CD4-positive, alpha-beta memory T cell (primary cell): ENCODE measurements around the gene DOCK9. TPM values are rescaled to one million over a fixed set of nuclear protein-coding genes. Genes with fewer than 3 reads are reported as not detected.
A peak's percentile ranks its signal among the peaks of the same experiment; 100 is the strongest.

ENCODE experiments used
- CTCF ChIA-PET: fragments of 350-600 bp; sonication (Branson Sonifier 250); formaldehyde crosslinking; loops from one replicate; lab custom pipeline; 2021; ENCODE audit warnings: inconsistent platforms; ENCODE audit not compliant: partially characterized antibody; lab: Charles Lee
- POLR2A ChIA-PET: fragments of 350-600 bp; sonication (Branson Sonifier 250); formaldehyde crosslinking; loops from one replicate; lab custom pipeline; 2021; ENCODE audit not compliant: partially characterized antibody; lab: Charles Lee
- DNase-seq, 5 donors: peaks; one replicate each; pipeline versions ENCODE4 v3.0.0 to v3.0.0-alpha.2; 2020 to 2022; ENCODE audit warnings: mixed read lengths in 1 of 5
- H3K27ac ChIP-seq: one replicate; pipeline ENCODE4 v1.7.0; 2013; ENCODE audit warnings: low read depth, low read length
- H3K27me3 ChIP-seq: 2 replicates; pipeline ENCODE4 v1.7.0; 2013; ENCODE audit warnings: mild to moderate bottlenecking, low read length, moderate library complexity; ENCODE audit not compliant: insufficient read depth
- H3K36me3 ChIP-seq: 2 replicates; pipeline ENCODE4 v1.7.0; 2013; ENCODE audit warnings: mild to moderate bottlenecking, low read length, moderate library complexity; ENCODE audit not compliant: insufficient read depth
- H3K4me1 ChIP-seq: 2 replicates; pipeline ENCODE4 v1.7.0; 2013; ENCODE audit warnings: mild to moderate bottlenecking, low read length, moderate library complexity; ENCODE audit not compliant: insufficient read depth
- H3K4me3 ChIP-seq, 2 donors: one replicate each; pipeline ENCODE4 v1.7.0; 2013; ENCODE audit warnings: low read length in 2 of 2, mild to moderate bottlenecking in 1 of 2
- H3K9me3 ChIP-seq, 2 donors: one replicate each; pipeline ENCODE4 v1.7.0; 2013; ENCODE audit warnings: low read length in 2 of 2, control low read depth in 1 of 2; ENCODE audit not compliant: control insufficient read depth in 1 of 2
- H3K27ac Mint-ChIP-seq, 7 donors: one replicate each; pipeline ENCODE4 v1.8.0; 2020 to 2021; ENCODE audit warnings: mixed read lengths in 7 of 7, mild to moderate bottlenecking in 6 of 7, inconsistent platforms in 3 of 7, moderate library complexity in 3 of 7
- H3K27me3 Mint-ChIP-seq, 2 donors: one replicate each; pipeline ENCODE4 v1.8.0; 2020 to 2021; ENCODE audit warnings: mixed read lengths in 2 of 2
- H3K36me3 Mint-ChIP-seq, 2 donors: one replicate each; pipeline ENCODE4 v1.8.0; 2020 to 2021; ENCODE audit warnings: mixed read lengths in 2 of 2, inconsistent platforms in 1 of 2, mild to moderate bottlenecking in 1 of 2
- H3K4me1 Mint-ChIP-seq, 4 donors: one replicate each; pipeline ENCODE4 v1.8.0; 2020 to 2021; ENCODE audit warnings: mixed read lengths in 4 of 4, mild to moderate bottlenecking in 1 of 4
- H3K4me3 Mint-ChIP-seq, 8 donors: one replicate each; pipeline ENCODE4 v1.8.0; 2020 to 2021; ENCODE audit warnings: mixed read lengths in 8 of 8, mild to moderate bottlenecking in 7 of 8, moderate library complexity in 6 of 8, inconsistent platforms in 3 of 8
- H3K9me3 Mint-ChIP-seq, 8 donors: one replicate each; pipeline ENCODE4 v1.8.0; 2020 to 2021; ENCODE audit warnings: mixed read lengths in 8 of 8, mild to moderate bottlenecking in 5 of 8, inconsistent platforms in 3 of 8, moderate library complexity in 1 of 8
- intact Hi-C: fragments of 100-400 bp; cut with micrococcal nuclease; formaldehyde crosslinking; loops from one replicate; pipeline ENCODE4 v1.15.1; 2023
- polyA plus RNA-seq, 2 donors: library from polyadenylated mRNA; unstranded; fragments of 300-500 nt; fragmentation: Illumina TruSeq; gene quantifications; one replicate each; pipeline ENCODE4 v1.2.3, GENCODE V29; 2021
- total RNA-seq, 2 experiments: library from RNA; stranded (reverse); gene quantifications; one replicate each; pipeline ENCODE4 v1.2.3, GENCODE V29; 2021

Gene DOCK9
- total and polyA plus RNA-seq, 4 experiments from 2014 or later, result 6.3 to 197 (median 119) TPM

DNA sequence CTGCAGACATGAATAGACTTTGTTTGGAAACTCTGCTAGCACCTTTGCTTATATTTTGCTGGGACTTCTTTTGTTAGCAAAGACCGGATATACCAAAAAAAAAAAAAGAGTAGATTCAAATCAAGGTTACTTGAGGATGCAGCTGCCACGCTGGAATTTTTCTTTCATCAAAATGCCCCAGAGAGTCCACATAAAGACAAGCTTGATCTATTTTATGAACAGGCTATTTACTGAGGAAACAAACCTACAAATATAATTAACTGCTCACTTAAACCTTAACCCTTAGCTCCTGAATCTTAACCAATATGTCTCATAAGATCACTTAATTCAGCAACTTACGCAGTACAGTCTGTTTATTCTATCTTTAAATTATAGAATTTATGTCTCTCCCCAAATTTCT lies 27.1 kb upstream of the DOCK9 start:
- H3K9me3 ChIP-seq, result no peaks in the 10 kb centered on the region
- CTCF ChIA-PET, result interaction anchor here (0.9 to 1.1 kb wide), 2 partner anchors 11 to 24 kb away, joined by 3 read pairs; no protein-coding TSS in a partner anchor
- DNase-seq, result no peak

GRCh38 chr13:99003851-99004471 lies 26.1 kb upstream of the DOCK9 start:
- Histone ChIP-seq H3K9me3 (no peaks in the 10 kb centered on the region), H3K4me1 (peaks cover 62% of the 10 kb centered on the region), H3K36me3 (no peaks in the 10 kb centered on the region), H3K4me3 (no peak overlapping the region), H3K27ac (no peak overlapping the region), H3K27me3 (no peaks in the 10 kb centered on the region)
- ChIA-PET CTCF (interaction anchor here (1.9 kb wide), 1 partner anchor 13 kb away, joined by 4 read pairs; no protein-coding TSS in a partner anchor), POLR2A (no interaction called here)
- Mint-ChIP-seq H3K36me3 (peaks cover 3 to 6% of the 10 kb centered on the region in 2 donors), H3K4me1 (peaks cover 55 to 79% (median 68%) of the 10 kb centered on the region in 4 donors), H3K27me3 (no peaks in the 10 kb centered on the region), H3K27ac (peak overlapping the region in 5 of 7 donors; percentile 30 to 96 (median 52)), H3K9me3 (peaks cover 0 to under 1% (median 0%) of the 10 kb centered on the region in 8 donors), H3K4me3 (peak overlapping the region in 1 of 8 donors; percentile 41)
- intact Hi-C loops, result loop anchor here (5.0 kb wide), 1 partner anchor 92 kb away; no protein-coding TSS in a partner anchor
- DNase-seq, result no peak

More for the DNA sequence above, 27.1 kb upstream of the DOCK9 start:
- H3K27ac ChIP-seq, result no peak overlapping the region
- Mint-ChIP-seq H3K9me3 (no peaks in the 10 kb centered on the region), H3K4me3 (no peak overlapping the region), H3K36me3 (peaks cover 2 to 3% of the 10 kb centered on the region in 2 donors), H3K4me1 (peaks cover 52 to 79% (median 66%) of the 10 kb centered on the region in 4 donors), H3K27me3 (no peaks in the 10 kb centered on the region), H3K27ac (peak overlapping the region in 3 of 7 donors; percentile 11 to 29 (median 22))
- intact Hi-C loops, result loop anchor here (5.0 kb wide), 1 partner anchor 93 kb away; no protein-coding TSS in a partner anchor
- no peak overlapping the region for H3K4me3 ChIP-seq
- POLR2A ChIA-PET, result no interaction called here
- no peaks in the 10 kb centered on the region for H3K27me3 ChIP-seq
- peaks cover 58% of the 10 kb centered on the region for H3K4me1 ChIP-seq
- no peaks in the 10 kb centered on the region for H3K36me3 ChIP-seq

DNA sequence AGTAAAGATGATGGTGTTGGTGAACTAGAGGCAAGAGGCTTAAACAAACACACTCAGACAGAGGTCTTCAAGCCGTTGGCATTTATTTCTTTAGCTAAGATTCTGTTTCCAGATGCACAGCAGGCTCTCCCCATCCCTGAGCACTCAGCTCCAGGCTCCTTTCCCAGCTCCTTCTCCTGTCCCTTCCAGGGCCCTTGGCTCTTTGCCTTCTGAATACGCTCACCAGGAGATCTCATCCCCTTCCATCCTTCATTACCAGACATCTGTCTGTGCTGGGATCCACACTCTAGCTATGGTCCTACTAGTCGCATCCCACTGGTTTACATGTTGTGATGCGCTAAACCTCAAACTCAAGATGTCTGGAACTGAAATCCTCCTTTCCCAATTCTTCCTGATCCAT lies 25.3 kb upstream of the DOCK9 start:
- intact Hi-C loops, result loop anchor here (5.0 kb wide), 1 partner anchor 91 kb away; no protein-coding TSS in a partner anchor
- Mint-ChIP-seq H3K9me3 (peaks cover 0 to 2% (median 0%) of the 10 kb centered on the region in 8 donors), H3K36me3 (peaks cover 5 to 7% of the 10 kb centered on the region in 2 donors), H3K4me3 (no peak overlapping the region), H3K27me3 (no peaks in the 10 kb centered on the region), H3K4me1 (peaks cover 60 to 87% (median 75%) of the 10 kb centered on the region in 4 donors), H3K27ac (peak overlapping the region in 6 of 7 donors; percentile 27 to 96 (median 56))
- Histone ChIP-seq H3K36me3 (no peaks in the 10 kb centered on the region), H3K9me3 (no peaks in the 10 kb centered on the region), H3K27me3 (no peaks in the 10 kb centered on the region), H3K4me1 (peaks cover 64% of the 10 kb centered on the region), H3K27ac (no peak overlapping the region), H3K4me3 (no peak overlapping the region)
- ChIA-PET CTCF (interaction anchor here (1.9 kb wide), 1 partner anchor 14 kb away, joined by 4 read pairs; no protein-coding TSS in a partner anchor), POLR2A (no interaction called here)
- no peak for DNase-seq

- no peak overlapping the region for H3K27ac ChIP-seq
- ChIA-PET CTCF (interaction anchor here (1.9 kb wide), 1 partner anchor 14 kb away, joined by 4 read pairs; no protein-coding TSS in a partner anchor), POLR2A (interaction anchor here (0.6 kb wide), 1 partner anchor 33 kb away, joined by 3 read pairs; no protein-coding TSS in a partner anchor)
- H3K36me3 Mint-ChIP-seq, result peaks cover 3 to 5% of the 10 kb centered on the region in 2 donors
- H3K4me1 Mint-ChIP-seq, result peaks cover 60 to 92% (median 80%) of the 10 kb centered on the region in 4 donors
- H3K4me1 ChIP-seq, result peaks cover 73% of the 10 kb centered on the region
- DNase-seq, result no peak
- H3K36me3 ChIP-seq, result no peaks in the 10 kb centered on the region
- no peaks in the 10 kb centered on the region for H3K9me3 ChIP-seq
- intact Hi-C loops, result loop anchor here (5.0 kb wide), 1 partner anchor 90 kb away; no protein-coding TSS in a partner anchor
- no peaks in the 10 kb centered on the region for H3K27me3 ChIP-seq
- no peak overlapping the region for H3K4me3 ChIP-seq
- H3K27me3 Mint-ChIP-seq, result no peaks in the 10 kb centered on the region
- peaks cover 0 to 2% (median 0%) of the 10 kb centered on the region in 8 donors for H3K9me3 Mint-ChIP-seq
- H3K4me3 Mint-ChIP-seq, result peak overlapping the region in 2 of 8 donors; percentile 15 to 49
- peak overlapping the region in 6 of 7 donors; percentile 65 to 96 (median 82) for H3K27ac Mint-ChIP-seq
Measured at GRCh38 chr13:99002172-99002710, 24.4 kb upstream of the DOCK9 start.

DNA sequence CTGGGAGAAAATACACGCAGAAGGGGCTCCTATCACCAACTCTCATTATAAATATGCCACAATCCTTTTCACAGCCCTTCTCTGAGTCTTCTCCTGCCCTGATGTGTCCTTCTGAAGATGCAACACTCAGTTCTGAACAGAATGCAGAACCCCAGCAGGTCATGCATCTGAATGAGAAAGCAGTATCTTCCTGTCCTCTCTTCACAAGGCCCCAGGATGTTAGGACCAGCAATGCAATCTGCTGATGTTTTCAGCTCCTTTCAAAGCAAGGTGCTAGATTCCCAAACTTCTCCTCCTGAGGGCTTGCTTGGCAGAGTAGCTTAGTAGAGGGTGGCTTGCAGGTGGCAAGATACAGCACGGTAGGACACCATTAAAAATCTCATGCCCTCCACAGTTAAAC lies 22.3 kb upstream of the DOCK9 start:
- H3K27ac ChIP-seq, result no peak overlapping the region
- DNase-seq, result no peak
- ChIA-PET POLR2A (interaction anchor here (0.5 to 1.6 kb wide), 2 partner anchors 8 to 302 kb away, joined by 3 to 6 read pairs; no protein-coding TSS in a partner anchor), CTCF (interaction anchor here (1.3 to 1.5 kb wide), 3 partner anchors 29 to 82 kb away, joined by 4 to 8 read pairs (median 5); no protein-coding TSS in a partner anchor)
- H3K4me3 ChIP-seq, result no peak overlapping the region
- peak overlapping the region in 6 of 8 donors; percentile 56 to 84 (median 72) for H3K4me3 Mint-ChIP-seq
- no peaks in the 10 kb centered on the region for H3K27me3 Mint-ChIP-seq
- intact Hi-C loops, result loop anchor here (5.0 kb wide), 1 partner anchor 88 kb away; no protein-coding TSS in a partner anchor
- H3K27me3 ChIP-seq, result no peaks in the 10 kb centered on the region
- H3K4me1 ChIP-seq, result peaks cover 92% of the 10 kb centered on the region
- H3K9me3 Mint-ChIP-seq, result peaks cover 0 to 2% (median 0%) of the 10 kb centered on the region in 8 donors
- no peaks in the 10 kb centered on the region for H3K9me3 ChIP-seq
- no peaks in the 10 kb centered on the region for H3K36me3 ChIP-seq
- peak overlapping the region; percentile 19 to 96 (median 90) for H3K27ac Mint-ChIP-seq
- peaks cover 3 to 5% of the 10 kb centered on the region in 2 donors for H3K36me3 Mint-ChIP-seq
- peaks cover 71 to 100% (median 91%) of the 10 kb centered on the region in 4 donors for H3K4me1 Mint-ChIP-seq

GRCh38 chr13:98999639-98999952 lies 21.7 kb upstream of the DOCK9 start:
- Mint-ChIP-seq H3K4me3 (peak overlapping the region in 7 of 8 donors; percentile 68 to 84 (median 76)), H3K4me1 (peaks cover 70 to 100% (median 91%) of the 10 kb centered on the region in 4 donors), H3K27me3 (no peaks in the 10 kb centered on the region), H3K9me3 (peaks cover 0 to 2% (median 0%) of the 10 kb centered on the region in 8 donors), H3K36me3 (peaks cover 3 to 5% of the 10 kb centered on the region in 2 donors), H3K27ac (peak overlapping the region; percentile 87 to 96 (median 90))
- intact Hi-C loops, result loop anchor here (2.0 kb wide), 1 partner anchor 25 kb away; no protein-coding TSS in a partner anchor
- peaks cover 94% of the 10 kb centered on the region for H3K4me1 ChIP-seq
- DNase-seq, result no peak
- H3K27ac ChIP-seq, result no peak overlapping the region
- H3K9me3 ChIP-seq, result no peaks in the 10 kb centered on the region
- H3K4me3 ChIP-seq, result no peak overlapping the region
- H3K27me3 ChIP-seq, result no peaks in the 10 kb centered on the region
- CTCF ChIA-PET, result interaction anchor here (1.0 to 1.5 kb wide), 3 partner anchors 35 to 267 kb away, joined by 3 to 5 read pairs (median 3); no protein-coding TSS in a partner anchor
- no peaks in the 10 kb centered on the region for H3K36me3 ChIP-seq
- POLR2A ChIA-PET, result no interaction called here
